GM04504 (cell line): ENCODE measurements around the gene ARMH1.
A peak's percentile ranks its signal among the peaks of the same experiment; 100 is the strongest.

Source experiments
- DNase-seq: peaks from one replicate; pipeline ENCODE4 v3.0.0-alpha.2; 2012; ENCODE audit warnings: low read depth

ARMH1 gene

GRCh38 chr1:44674113-44675000 lies at the start of gene ARMH1, which contains the start of gene TMEM53:
ARMH1 (plus strand) TSS chr1:44674714; CDS start chr1:44689698, 14,984 bp downstream.
TMEM53 (minus strand) TSS chr1:44674481; CDS start chr1:44674391, 90 bp downstream.
- peak; percentile 98 for DNase-seq

DNA sequence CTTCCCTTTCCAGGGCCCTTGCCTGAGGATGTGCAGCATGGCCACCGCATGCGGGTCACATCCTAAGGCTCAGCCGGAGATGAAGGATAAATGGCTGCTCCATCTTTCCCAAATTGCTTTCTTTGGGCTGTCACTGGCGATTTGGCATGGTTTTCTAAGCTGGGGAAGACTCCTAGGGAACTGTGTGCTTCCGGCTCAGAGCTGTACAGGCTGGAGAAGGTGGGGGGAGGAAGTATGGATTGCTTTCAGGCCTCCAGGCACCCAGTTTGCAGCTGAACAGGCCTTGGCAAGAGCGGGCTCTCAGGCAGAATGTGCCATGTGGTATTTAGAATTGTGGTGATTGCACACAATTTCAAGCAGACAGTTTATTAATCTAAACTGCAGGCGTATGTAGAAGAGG lies 49.2 kb upstream of the ARMH1 start:
- no peak for DNase-seq

DNA sequence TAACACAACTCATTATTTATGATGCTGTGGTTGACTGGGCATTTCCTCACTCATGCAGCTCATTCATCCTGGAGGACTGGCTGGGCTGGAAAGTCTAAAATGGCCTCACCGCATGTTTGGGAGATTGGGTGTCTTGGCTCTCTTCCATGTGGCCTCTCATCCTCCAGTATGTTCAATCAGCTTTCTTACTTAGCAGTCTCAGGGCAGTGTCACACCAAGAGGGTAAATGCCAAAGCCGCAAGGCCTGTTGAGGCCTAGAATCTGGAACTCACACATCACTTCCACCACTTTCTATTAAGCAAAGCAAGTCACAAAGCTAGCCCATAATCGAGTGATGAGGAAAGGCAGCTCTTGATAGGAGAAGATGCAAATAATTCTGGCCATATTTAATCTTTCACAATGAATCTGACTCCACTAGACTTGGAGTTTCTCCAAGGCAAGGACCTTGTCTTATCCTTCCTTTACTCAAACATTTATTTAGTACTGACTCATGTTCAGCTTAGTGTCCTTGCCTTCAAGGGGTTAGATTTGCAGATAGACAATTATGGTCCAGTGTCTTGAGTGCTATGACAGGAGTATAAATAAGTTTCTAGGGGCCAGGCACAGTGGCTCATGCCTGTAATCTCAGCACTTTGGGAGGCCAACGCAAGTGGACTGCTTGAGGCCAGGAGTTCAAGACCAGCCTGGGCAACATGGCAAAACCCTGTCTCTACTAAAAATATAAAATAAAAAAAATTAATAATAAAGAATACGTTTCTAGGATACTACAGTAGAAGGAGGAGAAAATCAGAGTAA lies 45.4 kb upstream of the ARMH1 start:
- DNase-seq: peak; percentile 95

GRCh38 chr1:44630116-44630515 lies 44.4 kb upstream of the ARMH1 start:
- no peak for DNase-seq

- DNase-seq: no peak
These were observed 43.2 kb upstream of the ARMH1 start for GRCh38 chr1:44631333-44631646.

- DNase-seq: peak; percentile 66
These were observed 42.6 kb upstream of the ARMH1 start for GRCh38 chr1:44631647-44632539.

GRCh38 chr1:44632598-44632997 lies 41.9 kb upstream of the ARMH1 start:
- DNase-seq: no peak

GRCh38 chr1:44634606-44635189 lies 39.8 kb upstream of the ARMH1 start:
- no peak for DNase-seq

GRCh38 chr1:44635439-44635838 lies 39.1 kb upstream of the ARMH1 start:
- no peak for DNase-seq

- no peak for DNase-seq
These were observed 38.3 kb upstream of the ARMH1 start for GRCh38 chr1:44636083-44636687.

DNA sequence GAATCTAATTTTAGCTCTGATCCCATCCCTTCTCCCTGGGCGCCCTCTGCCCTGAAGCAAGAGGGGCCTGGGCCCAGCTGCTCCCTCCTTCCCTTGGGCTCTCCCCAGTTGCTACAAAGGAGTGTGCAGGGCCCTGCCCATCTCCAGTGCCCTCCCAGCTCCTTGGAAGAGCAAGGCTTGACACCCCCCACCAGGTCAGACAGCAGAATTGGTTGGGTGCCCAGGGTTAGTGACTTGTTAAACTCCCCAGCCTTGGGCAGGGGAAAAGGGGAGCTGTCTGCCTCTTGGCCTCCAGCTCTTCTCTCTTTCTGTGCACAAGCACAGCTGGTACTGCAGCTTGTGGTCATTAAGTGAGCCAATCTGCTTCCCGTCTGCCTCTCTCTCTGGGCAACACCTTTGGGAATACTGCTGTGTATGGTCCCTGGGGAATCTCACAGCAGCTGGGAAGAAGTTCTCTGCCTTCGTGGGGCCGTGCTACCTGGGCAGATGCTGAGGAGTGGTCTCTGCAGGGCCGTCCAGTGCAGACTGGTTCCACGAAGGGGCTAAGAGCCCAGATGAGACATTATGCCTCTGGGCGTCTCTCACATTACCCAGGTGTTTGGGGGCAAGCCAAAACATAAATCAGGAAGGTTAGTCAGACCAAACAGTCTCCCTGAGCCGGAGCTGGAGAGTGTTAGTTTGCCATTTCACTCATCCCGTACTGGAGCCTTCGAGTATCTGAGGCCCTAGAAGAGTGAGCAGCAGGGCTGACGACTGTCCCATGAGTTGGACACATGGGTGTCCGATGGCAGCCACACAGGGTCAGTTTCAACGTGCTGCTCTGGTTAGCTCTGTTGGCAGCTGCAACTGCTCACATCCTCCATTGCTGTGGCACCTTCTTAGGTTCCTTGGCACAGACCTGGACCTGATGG lies 37.6 kb upstream of the ARMH1 start:
- no peak for DNase-seq

DNA sequence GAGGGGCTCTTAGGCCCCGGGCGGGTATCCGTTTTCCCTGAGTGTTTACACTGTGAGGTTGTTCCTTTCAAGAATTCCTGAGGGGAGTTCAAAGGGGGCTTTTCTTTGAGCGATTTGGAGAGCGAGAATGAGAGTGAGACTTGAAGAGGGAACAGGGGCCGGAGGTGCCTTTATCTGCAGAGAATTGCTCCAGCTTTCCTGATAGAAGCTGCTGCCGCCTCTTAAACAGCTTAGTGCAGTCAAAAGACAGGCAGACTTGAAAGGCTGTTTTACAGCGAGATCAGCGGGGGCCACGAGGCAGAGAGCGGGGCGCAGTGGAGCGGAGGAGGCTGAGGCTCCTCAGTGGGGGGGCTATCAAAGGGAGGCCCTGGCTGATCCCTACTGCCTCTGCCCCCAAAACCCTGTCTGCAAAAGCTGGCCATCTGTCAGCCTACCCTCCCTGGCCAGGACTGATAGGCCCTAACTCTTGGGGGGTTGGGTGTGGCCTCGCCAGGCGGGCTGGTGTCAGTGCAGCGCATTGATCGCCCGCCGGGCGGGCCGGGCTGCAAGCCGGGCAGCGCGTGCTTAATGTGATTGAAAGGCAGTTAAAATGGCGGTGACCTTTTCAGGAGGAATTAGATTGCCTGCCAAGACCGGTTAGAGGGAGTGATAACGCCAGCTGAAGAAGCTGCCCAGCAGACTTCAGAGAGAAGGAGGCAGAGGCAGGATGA lies 36.7 kb upstream of the ARMH1 start:
- no peak for DNase-seq

DNA sequence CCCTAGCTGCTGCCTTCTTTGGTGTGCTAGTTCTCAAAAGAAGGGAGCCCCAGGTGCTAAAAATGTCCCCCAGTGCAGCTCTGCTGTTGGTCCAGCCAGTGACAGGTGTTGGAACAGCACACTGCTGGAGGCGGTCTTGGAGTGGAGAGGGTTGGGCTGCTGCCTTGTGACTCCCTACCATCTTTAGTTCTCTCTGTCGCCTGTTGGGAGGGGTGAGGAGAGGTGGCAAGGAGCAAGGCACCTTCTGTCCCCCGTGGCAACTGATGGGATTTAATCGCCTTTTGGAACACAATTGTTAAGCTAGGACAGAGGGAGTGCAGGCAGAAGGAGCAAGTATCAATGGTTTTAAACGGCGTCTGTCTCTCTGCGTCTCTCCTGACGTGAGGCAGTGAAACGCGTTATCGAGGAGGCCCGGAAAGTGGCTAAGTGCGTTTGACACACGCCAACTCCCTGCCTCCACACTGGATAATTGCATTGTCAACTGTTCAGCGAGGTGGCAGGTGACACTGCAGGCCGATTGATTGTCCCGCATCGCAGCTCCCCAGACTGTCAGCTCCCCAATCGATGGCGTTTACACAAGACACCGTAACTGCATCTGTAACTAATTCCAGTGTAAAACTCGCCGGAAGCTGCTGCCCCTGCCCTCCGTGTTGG lies 34.2 kb upstream of the ARMH1 start:
- no peak for DNase-seq

- DNase-seq: no peak
These were observed 33.1 kb upstream of the ARMH1 start for GRCh38 chr1:44641126-44642102.

DNA sequence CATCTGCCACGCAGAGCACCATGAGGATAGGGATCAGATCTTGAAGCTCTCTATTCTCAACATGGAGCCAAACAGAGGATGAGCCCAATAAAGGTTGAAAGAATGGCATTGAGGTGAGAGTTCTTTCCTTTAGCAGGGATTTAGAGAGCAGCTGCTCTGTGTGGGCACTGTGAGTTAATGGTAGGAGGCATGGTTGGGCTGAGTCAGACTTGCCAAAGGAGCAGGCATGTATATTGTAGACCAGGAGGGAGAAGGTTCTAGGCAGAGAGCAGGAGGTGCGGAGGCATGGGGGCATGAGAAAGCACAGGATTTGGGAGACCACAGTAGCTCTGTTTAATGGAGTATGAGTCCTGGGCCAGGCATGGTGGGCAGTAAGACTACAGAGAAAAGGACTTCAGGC lies 32.3 kb upstream of the ARMH1 start:
- no peak for DNase-seq

DNA sequence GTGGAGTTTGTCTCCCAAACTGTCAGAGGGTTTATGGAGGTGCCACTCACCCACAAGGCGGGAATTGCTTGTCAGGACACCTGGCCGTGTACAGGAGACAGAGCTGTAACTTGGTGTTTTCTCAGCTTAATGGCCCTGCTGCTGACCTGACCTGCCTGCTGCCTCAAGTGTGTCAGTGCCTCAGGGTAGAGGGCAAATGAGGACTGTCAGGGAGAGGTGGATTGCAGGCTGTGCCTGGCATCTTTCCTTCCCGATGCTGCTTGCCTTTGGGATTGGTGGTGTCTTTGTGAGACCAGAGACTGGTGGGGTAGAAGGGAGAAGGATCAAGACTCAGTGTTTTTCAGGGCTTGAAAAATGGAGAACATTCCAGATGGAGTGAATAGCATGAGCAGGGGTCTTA lies 31.6 kb upstream of the ARMH1 start:
- no peak for DNase-seq

GRCh38 chr1:44643721-44644334 lies 30.7 kb upstream of the ARMH1 start:
- no peak for DNase-seq
